CMK (cell line): ENCODE measurements around the gene MAB21L4.

Experiments used
- DNase-seq: peaks from one replicate; pipeline ENCODE4 v3.0.0-alpha.2; 2010; ENCODE audit warnings: low read depth

MAB21L4 gene

DNA sequence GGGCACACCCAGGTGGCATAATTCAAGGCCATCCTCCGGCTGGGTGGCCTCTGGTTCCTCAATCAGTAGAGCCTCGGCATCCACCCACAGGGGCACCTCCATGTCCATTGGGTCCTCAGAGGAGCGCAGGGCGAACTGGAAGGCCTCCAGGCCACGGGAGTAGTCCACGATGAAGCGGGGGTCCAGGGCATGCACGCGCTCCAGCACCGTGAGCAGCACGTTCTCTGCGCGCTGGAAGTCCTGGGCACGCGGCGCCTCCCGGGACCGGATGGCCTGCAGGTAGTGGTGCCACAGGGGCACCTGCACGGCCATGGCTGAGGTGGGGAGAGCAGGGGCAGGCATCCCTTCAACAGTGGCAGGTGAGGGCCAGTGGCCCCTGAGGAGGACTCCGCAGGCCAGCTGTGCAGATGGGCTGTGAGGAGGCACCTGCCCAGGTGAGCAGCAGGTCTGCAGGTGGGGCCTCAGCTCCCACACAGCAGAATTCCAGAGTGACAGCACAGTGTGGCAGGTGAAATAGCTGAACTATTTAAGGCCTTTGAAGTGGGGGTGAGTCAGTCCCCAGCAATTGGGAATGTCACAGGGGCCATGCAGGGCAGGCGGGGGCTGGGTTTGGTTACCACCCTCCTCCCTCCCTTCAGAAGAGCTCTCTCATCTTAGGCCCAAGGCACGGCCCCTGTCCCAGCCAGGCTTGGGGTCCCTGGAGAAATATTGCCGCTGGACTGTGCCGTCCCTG is at the start of gene MAB21L4:
Gene MAB21L4 (minus strand): TSS at position 501 of the 733 bp plus-strand sequence. CDS start 159 bp downstream, at position 342.
- DNase-seq = no peak

DNA sequence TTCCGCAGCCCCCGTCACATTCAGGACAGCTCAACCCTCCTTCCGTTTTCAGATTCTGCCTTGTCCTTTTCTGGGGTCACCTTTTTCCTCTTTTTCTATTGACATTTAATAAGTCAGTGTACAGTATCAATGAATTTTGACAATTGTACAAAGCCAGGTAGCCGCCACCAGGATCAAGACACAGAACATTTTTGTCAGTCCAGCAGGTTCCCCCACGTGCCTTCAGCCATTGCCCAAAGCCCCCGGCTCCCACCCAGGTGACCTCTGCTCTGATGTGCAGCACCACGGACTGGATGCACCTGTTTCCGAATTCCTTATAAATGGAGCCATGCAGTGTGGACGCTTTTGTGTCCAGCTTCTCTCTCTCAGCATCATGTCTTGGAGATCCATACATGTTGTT is 40.1 kb upstream of the MAB21L4 start:
- no peak for DNase-seq

DNA sequence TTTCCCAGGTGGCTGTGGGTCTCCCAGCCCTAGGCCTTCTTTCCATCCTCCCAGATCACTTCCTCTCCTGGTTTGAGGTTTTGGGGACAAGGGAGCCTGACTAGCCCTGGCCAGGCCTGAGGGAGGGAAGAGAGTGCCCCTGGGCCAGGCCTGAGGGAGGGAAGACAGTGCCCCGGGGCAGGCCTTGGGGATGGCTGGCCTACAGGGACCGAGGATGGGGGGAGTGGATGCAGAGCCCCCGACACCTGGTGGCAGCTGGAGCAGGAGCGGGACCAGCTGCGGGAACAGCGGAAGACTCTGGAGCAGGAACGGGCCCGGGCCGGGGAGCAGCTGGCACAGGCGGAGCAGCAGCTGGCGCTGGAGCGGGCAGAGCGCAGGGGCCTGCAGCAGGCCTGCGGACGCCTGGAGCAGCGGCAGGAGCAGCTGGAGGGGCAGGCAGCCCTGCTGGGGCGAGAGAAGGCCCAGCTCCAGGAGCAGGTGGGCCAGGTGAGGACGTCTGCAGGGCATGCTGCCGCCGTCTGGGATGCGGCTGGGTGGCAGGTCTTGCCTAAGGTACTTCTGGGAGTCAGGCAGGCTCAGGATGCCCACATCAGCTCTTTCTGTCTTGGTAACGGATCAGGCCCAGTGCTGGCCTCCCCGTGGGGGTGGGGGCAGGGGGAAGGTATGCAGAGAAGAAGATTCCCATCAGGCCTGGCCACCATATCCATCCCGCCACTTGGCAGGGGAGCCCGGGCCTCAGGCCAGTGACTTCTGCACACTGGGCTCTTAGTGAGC is 39.3 kb upstream of the MAB21L4 start:
- no peak for DNase-seq

DNA sequence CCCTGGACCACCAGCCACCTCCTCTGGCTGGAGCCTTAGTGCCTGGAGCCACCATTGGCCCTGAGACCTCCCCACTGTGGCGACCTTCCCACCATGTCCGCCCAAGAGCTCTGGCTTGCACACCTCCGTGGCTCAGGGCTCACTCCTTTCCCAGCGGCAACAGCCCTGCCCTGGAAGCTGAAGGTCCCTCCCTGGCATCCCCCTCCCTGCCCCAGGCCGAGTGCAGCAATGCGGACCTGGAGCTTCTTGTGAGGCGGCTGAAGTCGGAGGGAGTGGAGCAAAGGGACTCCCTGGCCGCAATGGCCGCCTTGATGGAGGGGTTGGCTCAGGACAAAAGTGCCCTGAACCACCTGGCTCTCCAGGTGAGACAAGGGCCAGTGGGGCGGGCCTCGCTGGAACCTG is 38.7 kb upstream of the MAB21L4 start:
- DNase-seq = no peak

DNA sequence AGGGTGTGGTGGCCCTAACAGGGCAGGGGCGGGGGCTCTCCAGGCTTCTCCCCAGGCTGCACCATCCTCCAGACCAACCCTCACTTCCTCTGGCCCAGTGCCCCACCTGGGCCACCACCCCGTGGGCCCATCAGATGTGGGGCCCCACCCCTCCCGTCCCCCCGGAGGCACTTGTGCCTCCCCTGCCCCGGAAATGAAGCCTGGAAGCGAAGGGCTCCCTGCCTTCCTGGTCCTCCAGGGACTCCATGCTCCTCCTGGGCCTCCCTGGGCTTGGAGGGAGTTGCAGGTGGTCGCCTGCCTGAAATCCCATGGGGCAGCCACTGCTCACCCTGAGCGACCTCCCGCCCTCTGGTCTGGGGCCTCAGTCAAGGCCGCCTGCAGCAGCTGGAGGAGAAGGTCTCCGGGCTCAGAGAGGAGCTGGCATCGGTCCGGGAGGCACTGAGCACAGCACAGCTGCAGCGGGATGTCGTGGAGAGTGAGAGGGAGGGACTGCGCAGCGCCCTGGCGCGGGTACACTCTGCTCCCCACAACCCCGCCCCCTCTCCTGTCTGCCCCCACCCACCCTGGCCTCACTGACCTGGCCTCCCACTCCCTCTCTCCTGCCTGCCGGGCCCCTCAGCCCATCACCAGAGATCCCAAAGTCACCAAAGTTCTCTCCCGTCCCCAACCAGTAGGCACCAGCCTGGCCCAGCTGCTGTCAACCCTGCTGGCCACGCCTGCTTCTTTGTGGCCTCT is 38.2 kb upstream of the MAB21L4 start:
- no peak for DNase-seq

DNA sequence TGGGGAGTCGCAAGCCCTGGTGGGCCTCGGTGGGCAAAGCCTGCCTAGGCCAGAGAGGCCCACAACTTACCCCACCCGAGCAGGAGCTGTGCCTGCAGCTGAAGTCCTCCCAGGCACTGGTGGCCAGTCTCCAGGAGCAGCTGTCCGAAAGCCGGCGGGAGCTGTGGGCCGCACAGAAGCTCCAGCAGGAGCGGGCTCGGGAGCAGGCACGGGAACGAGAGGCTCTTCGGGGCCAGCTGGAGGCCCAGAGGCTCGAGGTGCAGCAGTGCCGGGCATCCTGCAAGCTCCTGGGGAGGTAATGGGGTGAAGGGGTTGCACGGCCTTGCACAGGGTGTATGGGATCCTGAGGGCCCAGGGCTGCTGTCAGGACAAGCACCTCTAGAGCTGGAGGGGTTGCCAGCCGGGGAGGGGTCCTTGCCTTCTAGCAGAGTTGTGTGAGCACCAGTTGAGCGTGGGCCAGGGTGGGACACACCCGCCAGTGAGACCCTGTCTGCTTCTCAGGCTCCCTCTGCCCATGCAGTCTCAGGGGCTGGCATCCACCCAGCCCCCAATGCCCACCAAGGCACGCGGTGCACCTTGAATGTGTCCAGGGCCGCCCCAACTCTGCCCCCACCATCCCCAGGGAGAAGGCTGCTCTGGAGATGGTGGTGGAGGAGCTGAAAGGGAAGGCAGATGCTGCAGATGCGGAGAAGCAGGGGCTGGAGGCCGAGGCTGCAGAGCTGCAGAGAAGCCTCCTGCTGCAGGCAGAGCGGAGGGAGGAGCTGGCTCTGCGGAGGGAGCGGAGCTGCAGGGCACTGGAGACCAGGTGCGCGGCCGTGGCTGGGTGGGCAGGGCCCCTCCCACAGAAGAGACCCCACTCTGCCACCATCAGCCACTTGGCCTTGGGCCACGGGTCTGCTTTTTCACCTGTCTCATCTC is 37.4 kb upstream of the MAB21L4 start:
- DNase-seq = no peak

DNA sequence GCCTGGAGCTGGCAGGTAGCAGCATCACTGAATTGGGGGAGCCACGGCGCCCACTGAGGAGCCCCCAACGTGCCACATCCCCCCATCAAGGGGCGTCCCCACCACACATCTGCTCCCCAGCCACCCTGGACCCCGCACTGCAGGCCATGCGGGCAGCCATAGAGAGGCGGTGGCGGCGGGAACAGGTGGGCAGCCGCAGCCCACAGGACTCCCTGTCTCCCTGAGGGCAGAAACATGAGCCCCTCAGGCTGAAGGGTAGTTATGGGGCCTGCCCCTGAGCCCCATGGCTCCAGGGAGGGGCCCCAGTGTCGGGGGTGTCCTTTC is 36.7 kb upstream of the MAB21L4 start:
- no peak for DNase-seq

DNA sequence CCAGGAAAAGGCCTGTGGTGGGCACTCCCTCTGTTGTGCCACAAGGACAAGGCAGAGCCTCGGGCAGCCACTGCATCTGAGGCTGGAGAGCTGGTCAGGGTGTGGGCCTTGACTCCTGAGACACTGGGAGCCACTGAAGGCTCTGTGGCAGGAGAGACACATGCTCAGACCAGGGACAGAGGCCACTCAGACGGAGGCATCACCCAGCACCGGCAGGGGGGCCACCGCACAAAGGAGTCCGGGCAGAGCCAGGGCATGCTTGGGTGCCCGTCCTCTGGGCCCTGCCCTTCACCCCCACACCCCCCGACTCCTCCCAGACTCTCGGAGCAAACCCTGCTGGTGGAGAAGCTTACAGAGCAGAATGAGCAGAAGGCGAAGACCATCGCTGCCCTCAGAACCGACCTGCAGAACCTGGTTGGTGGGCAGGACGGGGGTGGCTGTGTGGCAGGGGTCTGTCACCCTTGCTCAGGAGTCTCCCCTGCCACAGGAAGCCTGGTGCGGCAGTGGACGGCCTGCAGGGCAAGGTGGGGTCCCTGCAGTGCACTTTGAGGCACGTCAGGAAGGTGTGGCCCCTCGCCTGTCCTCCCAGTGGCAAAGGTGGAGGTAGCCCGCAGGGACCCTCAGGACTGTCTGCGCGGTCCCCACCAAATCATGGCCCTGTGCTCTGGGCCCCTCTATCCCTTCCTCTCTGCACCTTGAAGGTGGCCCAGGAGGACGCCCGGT is 36.2 kb upstream of the MAB21L4 start:
- DNase-seq = no peak

DNA sequence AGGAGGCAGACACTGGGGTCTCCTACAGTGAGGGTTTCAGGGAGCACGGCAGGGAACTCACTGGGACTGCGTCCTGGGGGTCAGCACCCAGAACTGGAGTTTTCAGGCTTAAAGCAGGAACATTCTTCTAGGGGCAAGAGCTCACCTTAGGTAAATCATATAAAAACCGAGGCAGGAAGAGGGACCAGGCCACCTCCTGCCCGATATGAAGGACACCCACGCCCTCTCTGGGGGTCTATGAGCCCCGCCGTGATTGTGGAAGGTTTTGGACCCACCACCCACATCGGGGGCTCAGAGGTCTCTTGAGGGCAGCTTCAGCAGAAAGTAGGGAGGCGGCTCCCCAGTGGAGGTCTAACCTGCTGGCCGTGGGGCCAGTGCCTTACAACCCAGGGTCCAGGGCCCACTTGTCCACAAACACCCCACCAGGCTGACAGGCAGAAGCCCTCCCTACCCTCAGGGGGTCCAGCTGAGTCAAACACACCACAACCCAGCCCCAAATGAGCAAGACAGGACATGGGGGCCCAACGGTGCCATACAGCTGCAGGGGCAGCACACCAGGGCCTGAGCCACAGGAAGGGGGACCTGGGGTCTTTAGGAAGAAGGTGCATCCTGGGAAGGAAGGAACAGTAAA is 35.5 kb upstream of the MAB21L4 start:
- DNase-seq = no peak

DNA sequence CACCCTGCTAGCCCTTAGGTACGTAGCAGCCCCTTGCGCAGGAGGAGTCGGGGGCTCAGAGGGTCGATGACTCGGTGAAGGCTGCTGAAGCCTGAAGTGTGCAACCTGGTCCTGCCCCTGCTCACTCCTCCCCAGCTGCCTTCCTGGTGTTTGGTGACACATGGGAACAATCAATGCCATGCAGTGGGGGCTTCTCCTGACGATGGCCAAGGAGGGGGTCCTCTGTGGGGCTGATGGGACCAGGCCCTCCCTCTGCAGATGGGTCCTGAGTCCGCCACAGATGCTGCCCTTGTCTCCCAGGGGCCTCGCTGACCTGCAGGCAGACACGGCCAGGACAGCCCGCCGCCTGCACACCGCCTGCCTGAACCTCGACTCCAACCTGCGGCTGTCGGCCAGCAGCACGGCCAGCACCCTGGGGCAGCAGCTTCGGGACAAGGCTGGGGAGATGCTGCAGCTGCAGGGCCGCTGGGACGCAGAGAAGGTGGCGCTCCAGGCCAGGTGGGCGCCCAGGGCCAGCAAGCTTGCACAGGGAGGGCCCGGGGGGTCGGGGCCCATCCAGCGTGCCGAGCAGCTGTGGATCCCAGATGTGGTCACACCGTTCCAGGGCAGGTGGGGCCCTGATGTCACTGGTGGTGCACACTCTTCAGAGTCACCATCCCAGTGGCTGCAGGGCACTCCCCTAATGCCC is 34.8 kb upstream of the MAB21L4 start:
- DNase-seq = no peak

DNA sequence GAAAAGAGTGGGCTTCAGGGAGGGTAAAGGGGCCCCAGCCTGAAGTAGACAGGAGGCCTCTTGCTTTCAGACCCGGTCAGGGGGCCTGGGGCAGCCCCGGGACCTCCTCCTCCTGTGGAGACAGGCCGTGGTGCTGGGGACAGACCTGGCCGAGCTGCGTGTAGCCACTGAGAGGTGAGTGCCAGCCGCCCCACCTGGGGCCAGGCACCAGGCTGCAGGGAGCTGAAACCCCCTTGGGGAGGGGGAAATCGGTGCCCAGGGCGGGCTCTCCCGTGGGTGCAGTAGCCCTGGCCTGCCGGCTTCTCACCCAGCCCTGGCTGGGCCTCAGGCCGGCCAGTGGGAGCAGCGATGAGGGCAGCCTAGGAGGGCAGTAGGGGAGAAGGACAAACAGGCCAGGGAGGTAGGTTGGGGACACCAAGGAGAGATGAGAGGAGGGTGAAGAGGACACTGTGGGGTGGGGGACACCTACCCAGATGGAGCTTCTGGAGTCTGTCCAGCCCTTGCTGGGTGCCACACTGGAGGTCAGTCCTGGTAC is 34.2 kb upstream of the MAB21L4 start:
- DNase-seq = no peak

DNA sequence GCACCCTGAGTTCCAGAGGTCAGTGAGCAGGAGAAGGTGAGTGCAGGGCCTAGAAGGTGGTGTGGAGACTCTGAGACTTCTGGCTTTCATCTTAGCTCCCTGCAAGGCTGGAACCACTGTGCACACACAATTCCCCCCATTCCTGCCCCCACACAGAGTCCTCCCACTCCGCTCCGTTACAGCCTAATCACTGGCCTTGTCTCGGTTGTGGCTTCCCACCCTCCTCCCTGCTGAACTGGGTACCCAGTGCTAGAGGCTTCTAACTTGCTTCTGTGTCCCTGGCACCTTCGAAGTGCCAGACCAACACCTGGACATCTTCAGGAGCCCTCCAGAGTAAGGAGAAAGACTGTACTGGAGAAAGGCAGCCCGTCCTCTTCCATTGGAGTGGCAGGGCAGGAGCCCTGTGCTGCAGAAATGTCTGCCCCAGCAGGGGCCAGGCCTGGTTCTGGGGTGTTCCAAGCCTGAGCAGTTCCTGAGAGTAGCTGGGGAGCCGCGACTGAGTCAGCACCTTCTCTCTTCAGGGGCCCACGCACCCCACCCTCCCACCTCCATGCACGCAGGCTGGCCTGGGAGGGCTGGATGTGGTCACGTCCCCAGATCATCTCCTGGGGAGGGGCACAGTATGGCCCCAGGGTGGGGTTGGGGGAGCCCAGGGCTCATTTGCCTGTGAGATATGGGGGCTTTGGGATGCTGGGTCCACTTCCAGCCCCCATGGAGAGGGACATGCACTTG is 33.6 kb upstream of the MAB21L4 start:
- no peak for DNase-seq

DNA sequence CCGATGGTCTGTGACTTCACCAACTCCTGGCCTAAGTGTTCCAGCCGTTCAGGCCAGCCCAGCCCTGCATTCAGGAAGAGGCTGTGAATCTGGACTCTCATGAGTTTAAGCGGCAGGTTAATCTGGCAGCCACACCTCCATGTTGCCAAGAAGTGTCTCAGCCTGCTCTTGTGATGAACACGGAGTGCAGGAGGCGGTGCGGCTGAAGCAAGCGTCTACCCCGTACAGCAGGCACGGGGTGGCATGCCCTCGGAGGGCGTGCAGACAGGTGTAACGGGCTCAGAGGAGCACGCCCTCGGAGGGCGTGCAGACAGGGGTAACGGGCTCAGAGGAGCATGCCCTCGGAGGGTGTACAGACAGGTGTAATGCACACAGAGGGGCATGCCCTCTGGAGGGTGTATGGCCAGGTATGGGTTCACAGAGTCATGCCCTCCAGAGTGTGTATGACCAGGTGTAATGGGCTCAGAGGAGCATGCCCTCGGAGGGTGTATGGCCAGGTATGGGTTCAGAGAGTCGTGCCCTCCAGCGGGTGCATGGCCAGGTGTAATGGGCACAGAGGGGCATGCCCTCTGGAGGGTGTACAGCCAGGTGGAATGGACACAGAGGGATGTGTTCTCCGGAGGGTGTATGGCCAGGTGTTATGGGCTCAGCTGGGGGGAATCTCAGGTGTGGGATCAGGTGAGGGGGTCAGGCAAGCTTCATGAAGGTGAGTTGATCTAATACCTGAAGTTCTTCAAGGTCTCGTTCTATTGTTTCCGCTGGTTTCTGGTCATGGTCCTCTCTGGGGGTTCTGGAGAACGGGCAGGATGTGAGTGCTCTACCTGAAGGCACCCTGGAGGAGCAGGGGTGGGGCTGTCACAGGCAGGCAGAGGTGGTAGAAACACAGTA is 32.8 kb upstream of the MAB21L4 start:
- no peak for DNase-seq

DNA sequence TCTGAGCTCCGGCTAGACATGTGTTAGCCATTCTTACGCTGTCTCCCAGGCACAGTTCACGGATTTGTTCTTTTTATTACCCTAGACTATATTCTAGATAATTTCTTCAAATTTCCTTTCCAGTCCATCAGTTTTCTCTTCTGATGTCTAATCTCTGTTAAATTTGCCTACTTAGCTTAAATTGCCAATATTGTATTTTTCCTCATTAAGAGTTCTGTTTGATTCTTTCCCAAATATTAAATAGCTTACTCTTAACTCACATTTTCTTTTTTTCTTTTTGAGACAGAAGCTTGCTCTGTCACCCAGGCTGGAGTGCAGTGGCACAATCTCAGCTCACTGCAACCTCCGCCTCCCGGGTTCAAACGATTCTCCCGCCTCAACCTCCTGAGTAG is 31.4 kb upstream of the MAB21L4 start:
- DNase-seq = no peak

DNA sequence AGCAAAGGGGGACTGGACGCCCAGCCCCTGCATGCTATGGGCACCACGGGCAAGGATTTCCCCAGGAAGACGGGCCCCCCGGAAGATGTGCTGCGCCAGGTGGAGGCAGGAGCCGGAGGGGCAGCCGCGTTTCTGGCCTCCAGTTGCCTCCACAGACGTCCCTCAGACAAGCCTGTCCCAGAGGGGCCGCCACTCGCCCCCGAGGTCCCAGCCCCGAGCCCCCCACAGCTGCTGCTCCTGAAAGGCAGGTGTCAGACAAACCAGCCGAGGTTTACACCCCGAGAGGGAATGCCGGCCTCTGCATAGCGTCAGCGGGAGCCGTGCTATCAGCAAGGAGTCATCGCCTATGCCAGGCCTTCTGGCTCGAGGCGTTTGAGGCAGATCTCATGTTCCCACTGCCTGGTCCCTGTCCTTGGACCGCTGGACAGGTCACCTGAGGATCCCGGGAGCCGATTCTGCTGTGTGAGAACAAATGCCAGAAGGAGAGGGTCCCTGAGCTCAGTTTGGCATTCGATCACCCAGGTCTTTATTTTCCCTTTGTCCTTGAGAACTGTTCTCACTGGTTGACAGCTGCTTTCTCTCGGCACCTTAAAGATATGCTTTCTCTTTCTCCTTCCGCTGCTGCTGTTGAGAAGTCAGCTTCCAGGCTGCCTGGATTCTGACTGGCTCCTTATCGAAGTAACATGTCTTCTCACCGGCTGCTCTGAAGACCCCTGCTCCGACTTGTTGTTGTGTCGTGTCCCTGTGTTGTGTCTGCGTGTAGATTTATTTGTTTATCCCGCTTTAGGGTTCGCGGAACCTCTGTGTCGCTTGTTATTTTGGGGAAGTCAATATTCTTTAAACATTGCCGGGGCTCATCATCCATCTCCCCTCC is 30.8 kb upstream of the MAB21L4 start:
- DNase-seq = no peak

DNA sequence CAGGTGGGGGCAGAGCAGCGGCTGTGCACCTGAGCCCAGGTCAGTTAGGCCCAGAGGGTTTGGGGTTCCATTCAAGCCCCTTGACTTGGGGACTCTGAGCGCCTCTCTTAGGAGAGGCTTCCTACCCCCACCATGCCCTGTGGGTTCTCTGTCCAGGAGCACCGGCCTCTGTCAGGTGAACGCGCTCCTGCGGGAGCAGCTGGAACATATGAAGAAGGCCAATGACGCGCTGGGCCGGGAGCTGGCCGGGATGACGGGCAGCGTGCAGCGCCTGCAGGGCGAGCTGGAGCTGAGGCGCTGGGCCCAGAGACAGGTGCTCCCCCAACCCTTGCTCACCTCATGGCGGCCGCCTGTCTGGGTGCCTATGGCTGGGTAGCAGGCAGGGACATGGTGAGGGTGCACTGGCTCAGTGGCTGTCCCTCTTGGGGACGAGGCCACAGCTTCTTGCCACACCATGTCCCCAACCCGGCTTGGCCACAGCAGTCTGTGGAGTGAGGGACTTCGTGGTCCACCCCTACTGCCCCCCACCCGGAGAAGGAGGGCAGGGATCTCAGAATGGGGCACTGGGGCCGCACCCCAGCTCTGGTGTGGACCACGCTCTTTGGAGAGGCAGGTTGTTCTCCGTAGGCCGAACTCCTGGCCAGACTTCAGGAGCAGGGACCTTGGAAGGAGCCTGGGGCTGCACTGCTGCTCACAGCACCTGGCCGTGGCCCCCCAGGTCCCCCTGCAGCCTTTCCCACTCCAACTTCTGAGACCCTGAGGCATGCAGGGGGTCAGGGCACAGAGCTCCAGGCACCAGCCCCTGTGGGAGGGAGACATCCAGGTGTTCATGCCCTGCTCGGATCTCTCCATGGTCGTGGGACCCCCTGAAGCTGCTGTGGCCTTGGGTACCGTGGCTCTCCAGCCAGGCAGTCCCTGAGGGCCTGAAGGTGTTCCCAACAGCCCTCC is 29.9 kb upstream of the MAB21L4 start:
- no peak for DNase-seq
